Prostate gland (tissue), 2 donors: Measurements from ENCODE around the gene MAPK9. TPM values are rescaled to one million over a fixed set of nuclear protein-coding genes. Genes with fewer than 3 reads are reported as not detected.

ENCODE experiments used
- DNase-seq: peaks from one replicate; pipeline ENCODE4 v3.0.0-alpha.2; 2019; ENCODE audit warnings: low spot score
- H3K27ac ChIP-seq, 2 donors: fragments of 200-600 bp; sonication (generic); 2 replicates each; pipeline ENCODE4 v1.5.1; 2017 to 2019
- H3K27me3 ChIP-seq: fragments of 200-600 bp; sonication (generic); replicated peaks from 2 replicates; pipeline ENCODE4 v1.5.1; 2019; ENCODE audit not compliant: insufficient read depth
- H3K36me3 ChIP-seq, 2 donors: fragments of 200-600 bp; sonication (generic); 1 replicate in 1 of 2; 2 replicates in 1 of 2; pipeline versions ENCODE4 v1.5.1 to v1.8.1; 2017 to 2019
- H3K4me1 ChIP-seq: fragments of 200-600 bp; sonication (generic); replicated peaks from 2 replicates; pipeline ENCODE4 v1.5.1; 2019
- H3K4me3 ChIP-seq, 2 donors: fragments of 200-600 bp; sonication (generic); 2 replicates each; pipeline ENCODE4 v1.5.1; 2017 to 2019
- H3K9me3 ChIP-seq: fragments of 200-600 bp; sonication (generic); 2 replicates; pipeline ENCODE4 v1.5.1; 2017
- POLR2A ChIP-seq: fragments of 450-650 bp; IDR thresholded peaks from one replicate; pipeline ENCODE4 v1.6.1; 2016; ENCODE audit warnings: antibody characterized with exemption, mild to moderate bottlenecking
- POLR2AphosphoS5 ChIP-seq: sonication (generic); formaldehyde crosslinking; IDR thresholded peaks from one replicate; pipeline ENCODE4 v1.6.1; 2017; ENCODE audit warnings: antibody characterized with exemption
- WGBS: methylation state at CpG from one replicate; pipeline ENCODE4 v1.1.5; 2018; 5-methylcytosine and 5-hydroxymethylcytosine counted together
- intact Hi-C: fragments of 100-400 bp; cut with DNase I; formaldehyde crosslinking; loops from one replicate; pipeline ENCODE4 v1.14.2; 2022
- total RNA-seq, 2 donors: library from RNA; depleted of rRNA; stranded (reverse); fragments of >200 nt; gene quantifications; one replicate each; pipeline ENCODE4 v1.1.0, GENCODE V29; 2016
- TF ChIP-seq, protein P1 (sequence below), 4 experiments: fragments of 200-600 bp in 2 of 4; fragments of 450-650 bp in 2 of 4; sonication (generic) in 2 of 4; IDR thresholded peaks; 1 replicate in 3 of 4; 2 replicates in 1 of 4; pipeline ENCODE4 v1.5.1; 2016 to 2019; ENCODE audit warnings: antibody characterized with exemption in 4 of 4, mild to moderate bottlenecking in 2 of 4, moderate library complexity in 2 of 4

Gene MAPK9
- total RNA-seq, 2 donors from 2014 or later: 28.8 to 38.5 TPM

DNA sequence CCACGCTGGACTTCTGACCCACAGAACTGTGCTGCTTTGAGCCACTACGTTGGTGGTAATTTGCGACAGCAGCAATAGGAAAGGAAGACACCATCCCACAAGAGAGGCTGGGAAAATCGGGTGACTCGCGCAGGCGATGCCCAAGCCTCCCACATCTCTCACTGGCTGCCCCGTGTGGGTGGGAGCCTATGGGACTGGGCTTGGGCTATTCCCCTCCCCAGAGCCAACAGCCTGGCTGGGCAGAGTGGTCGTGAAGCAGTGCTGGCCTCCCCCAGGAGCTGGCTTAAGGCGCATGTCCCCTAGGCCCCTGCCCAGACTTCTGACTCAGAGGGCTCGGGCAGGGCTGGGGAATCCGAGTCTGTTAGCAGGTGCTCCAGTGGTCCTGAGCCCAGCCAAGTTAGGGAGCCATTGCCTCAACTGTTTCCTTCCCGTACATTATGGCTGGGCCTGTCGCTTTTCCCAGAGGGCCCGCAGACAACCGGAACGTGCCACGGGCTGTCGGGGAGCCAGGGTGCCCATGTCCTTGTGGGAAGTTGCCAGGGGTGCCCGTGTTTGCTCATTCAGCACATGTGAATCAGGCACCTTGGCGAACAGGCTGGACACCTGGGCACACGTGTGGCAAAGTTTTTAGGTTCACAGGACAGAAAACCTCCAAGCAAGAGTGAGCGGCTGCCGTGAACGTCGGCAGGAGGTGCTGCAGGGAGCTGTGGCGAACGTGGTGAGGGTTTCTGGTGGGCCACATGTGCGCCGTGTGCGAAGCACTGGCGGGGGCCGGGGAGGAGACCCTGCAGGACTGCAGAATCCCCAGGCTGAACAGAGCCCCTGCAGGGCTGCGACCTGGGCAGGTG, 75.9 kb downstream of the MAPK9 start:
- WGBS: 88% methylated on average over 34 of the region's 34 CpGs
- intact Hi-C loops: no loop called here
- H3K9me3 ChIP-seq: no peaks in the 10 kb centered on the region
- H3K36me3 ChIP-seq: no peaks in the 10 kb centered on the region
- no peak overlapping the region for H3K27ac ChIP-seq
- DNase-seq: no peak
- no peak for TF ChIP-seq POLR2A
- no peak for TF ChIP-seq POLR2AphosphoS5
- TF ChIP-seq, protein P1, sequence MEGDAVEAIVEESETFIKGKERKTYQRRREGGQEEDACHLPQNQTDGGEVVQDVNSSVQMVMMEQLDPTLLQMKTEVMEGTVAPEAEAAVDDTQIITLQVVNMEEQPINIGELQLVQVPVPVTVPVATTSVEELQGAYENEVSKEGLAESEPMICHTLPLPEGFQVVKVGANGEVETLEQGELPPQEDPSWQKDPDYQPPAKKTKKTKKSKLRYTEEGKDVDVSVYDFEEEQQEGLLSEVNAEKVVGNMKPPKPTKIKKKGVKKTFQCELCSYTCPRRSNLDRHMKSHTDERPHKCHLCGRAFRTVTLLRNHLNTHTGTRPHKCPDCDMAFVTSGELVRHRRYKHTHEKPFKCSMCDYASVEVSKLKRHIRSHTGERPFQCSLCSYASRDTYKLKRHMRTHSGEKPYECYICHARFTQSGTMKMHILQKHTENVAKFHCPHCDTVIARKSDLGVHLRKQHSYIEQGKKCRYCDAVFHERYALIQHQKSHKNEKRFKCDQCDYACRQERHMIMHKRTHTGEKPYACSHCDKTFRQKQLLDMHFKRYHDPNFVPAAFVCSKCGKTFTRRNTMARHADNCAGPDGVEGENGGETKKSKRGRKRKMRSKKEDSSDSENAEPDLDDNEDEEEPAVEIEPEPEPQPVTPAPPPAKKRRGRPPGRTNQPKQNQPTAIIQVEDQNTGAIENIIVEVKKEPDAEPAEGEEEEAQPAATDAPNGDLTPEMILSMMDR (IDR thresholded peaks at IDR 0.05): no peak
- no peaks in the 10 kb centered on the region for H3K4me1 ChIP-seq
- no peaks in the 10 kb centered on the region for H3K27me3 ChIP-seq
- H3K4me3 ChIP-seq: no peak overlapping the region

DNA sequence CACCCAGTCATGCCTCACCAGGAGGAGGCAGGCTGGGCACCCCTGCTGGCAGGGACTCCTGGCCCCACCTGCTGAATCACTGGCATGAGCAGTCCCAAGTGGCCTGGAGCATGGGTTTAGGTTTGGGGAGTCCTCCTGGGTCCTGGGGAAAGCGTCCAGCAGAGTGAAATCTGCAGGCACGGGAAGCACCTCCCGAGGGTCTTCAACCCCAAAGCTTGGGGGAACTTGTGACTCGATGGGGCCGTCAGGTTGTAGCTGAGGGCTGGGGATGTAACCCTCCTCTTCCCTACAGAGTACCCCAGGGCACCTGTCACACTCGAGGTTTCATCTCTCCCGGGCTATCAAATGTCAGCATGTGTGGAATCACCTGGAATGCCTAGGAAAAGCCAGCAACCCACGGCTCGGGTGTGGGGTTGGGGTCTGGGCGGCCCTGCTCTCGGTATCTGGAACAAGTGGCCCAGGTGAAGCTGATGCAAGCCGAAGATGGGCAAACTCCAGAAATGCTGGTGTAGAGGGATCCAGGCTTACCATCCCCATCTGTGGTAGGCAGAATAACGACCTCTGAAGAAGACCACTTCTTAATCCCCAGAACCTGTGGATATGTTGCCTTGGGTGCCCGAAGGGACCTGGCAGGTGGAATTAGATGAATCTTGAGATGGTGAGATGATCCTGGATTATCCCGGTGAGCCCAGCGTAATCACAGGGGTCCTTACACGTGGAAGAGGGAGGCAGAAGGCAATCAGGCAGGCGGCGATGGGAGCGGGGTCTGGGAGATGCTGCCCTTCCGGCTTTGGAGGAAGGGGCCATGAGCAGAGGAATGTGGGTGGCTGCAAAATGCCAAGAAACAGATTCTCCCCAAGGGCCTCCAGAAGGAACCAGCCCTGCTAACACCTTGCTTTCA, 76.8 kb downstream of the MAPK9 start:
- H3K27ac ChIP-seq: no peak overlapping the region
- no peaks in the 10 kb centered on the region for H3K36me3 ChIP-seq
- no peak overlapping the region for H3K4me3 ChIP-seq
- WGBS: 92% methylated on average over 21 of the region's 21 CpGs
- intact Hi-C loops: no loop called here
- TF ChIP-seq, protein P1 (IDR thresholded peaks at IDR 0.05): no peak
- TF ChIP-seq POLR2A (no peak), POLR2AphosphoS5 (no peak)
- no peaks in the 10 kb centered on the region for H3K27me3 ChIP-seq
- H3K4me1 ChIP-seq: no peaks in the 10 kb centered on the region
- no peaks in the 10 kb centered on the region for H3K9me3 ChIP-seq
- no peak for DNase-seq

DNA sequence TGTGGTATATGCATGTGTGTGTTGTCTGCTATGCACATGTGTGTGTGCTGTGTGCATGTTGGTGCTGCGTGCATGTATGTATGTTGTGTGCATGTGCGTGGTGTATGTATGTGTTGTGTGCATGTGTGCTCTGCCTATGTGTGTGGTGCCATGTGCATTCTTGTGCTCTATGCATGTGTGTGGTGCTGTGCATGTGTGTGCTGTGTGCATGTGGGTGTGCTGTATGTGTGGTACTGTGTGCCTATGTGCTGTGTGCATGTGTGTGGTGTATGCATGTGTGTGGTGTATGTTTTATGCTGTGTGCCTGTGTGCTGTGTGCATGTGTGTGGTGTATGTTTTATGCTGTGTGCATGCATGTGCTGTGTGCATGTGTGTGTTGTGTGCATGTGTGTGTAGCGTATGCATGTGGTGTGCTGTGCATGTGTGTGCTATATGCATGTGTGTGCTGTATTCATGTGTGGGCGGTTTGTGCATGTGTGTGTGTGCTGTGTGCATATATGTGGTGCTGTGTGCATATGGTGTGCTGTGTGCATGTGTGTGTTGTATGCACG, 78.2 kb downstream of the MAPK9 start:
- Histone ChIP-seq H3K4me3 (no peak overlapping the region), H3K27me3 (no peaks in the 10 kb centered on the region), H3K27ac (no peak overlapping the region), H3K4me1 (no peaks in the 10 kb centered on the region), H3K36me3 (no peaks in the 10 kb centered on the region), H3K9me3 (no peaks in the 10 kb centered on the region)
- no peak for TF ChIP-seq POLR2A
- TF ChIP-seq, protein P1 (IDR thresholded peaks at IDR 0.05): no peak
- no peak for TF ChIP-seq POLR2AphosphoS5
- DNase-seq: no peak
- WGBS: 88% methylated on average over 5 of the region's 5 CpGs
- intact Hi-C loops: no loop called here

DNA sequence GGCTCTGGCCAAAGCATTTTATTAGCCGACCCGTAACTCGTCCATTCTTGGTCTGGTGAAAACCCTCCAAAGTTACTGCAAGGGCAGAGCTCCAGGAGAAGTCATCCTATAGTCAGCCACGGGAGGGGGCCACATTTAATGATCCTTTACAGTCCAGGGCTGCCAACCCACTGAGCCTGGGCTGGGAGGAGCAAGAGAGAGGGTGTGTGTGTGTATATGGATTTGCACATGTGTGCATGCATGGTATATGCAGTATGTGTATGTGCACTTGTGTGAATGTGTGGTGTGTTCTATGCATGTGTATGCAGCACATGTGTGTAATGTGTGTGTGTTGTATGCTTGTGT, 78.7 kb downstream of the MAPK9 start:
- no peaks in the 10 kb centered on the region for H3K27me3 ChIP-seq
- H3K9me3 ChIP-seq: no peaks in the 10 kb centered on the region
- intact Hi-C loops: no loop called here
- no peak for DNase-seq
- WGBS: 4% methylated on average over 4 of the region's 4 CpGs
- TF ChIP-seq POLR2A (no peak), POLR2AphosphoS5 (no peak)
- TF ChIP-seq, protein P1 (IDR thresholded peaks at IDR 0.05): no peak
- no peak overlapping the region for H3K27ac ChIP-seq
- no peak overlapping the region for H3K4me3 ChIP-seq
- no peaks in the 10 kb centered on the region for H3K36me3 ChIP-seq
- H3K4me1 ChIP-seq: no peaks in the 10 kb centered on the region
